ENCODE results near the gene CTSS.

GRCh38 chr1:150718225-150718891 lies 47.2 kb downstream of the CTSS start:
- no peak for TF ChIP-seq BCL3 (IDR thresholded peaks at IDR 0.05)
- TF ChIP-seq CTCF (IDR thresholded peaks at IDR 0.05): no peak

Measured in A549 (cell line).